ENCODE results near the gene STX3.
A peak's percentile ranks its signal among the peaks of the same experiment; 100 is the strongest.

STX3 gene

GRCh38 chr11:59766542-59767224, 11.5 kb downstream of the STX3 start:
- no peak for DNase-seq (ENCODE audit: low read depth)
- H3K4me3 ChIP-seq (ENCODE audit: control insufficient read depth, low read depth, low read length): no peak overlapping the region
- no peak for TF ChIP-seq CTCF (conservative IDR thresholded peaks at IDR 0.05; ENCODE audit: control insufficient read depth, insufficient read depth, low read depth, low read length)

GRCh38 chr11:59767225-59767611, 12.0 kb downstream of the STX3 start:
- H3K4me3 ChIP-seq (ENCODE audit: control insufficient read depth, low read depth, low read length): no peak overlapping the region
- DNase-seq (ENCODE audit: low read depth): no peak
- no peak for TF ChIP-seq CTCF (conservative IDR thresholded peaks at IDR 0.05; ENCODE audit: control insufficient read depth, insufficient read depth, low read depth, low read length)

- H3K4me3 ChIP-seq (ENCODE audit: control insufficient read depth, low read depth, low read length): no peak overlapping the region
- no peak for TF ChIP-seq CTCF (conservative IDR thresholded peaks at IDR 0.05; ENCODE audit: control insufficient read depth, insufficient read depth, low read depth, low read length)
- DNase-seq (ENCODE audit: low read depth): peak; percentile 20
These were observed 13.9 kb downstream of the STX3 start for GRCh38 chr11:59769111-59769510.

GRCh38 chr11:59769828-59770227, 14.7 kb downstream of the STX3 start:
- H3K4me3 ChIP-seq (ENCODE audit: control insufficient read depth, low read depth, low read length): no peak overlapping the region
- no peak for TF ChIP-seq CTCF (conservative IDR thresholded peaks at IDR 0.05; ENCODE audit: control insufficient read depth, insufficient read depth, low read depth, low read length)
- DNase-seq (ENCODE audit: low read depth): no peak

GRCh38 chr11:59770319-59770718, 15.1 kb downstream of the STX3 start:
- no peak for DNase-seq (ENCODE audit: low read depth)
- H3K4me3 ChIP-seq (ENCODE audit: control insufficient read depth, low read depth, low read length): no peak overlapping the region
- no peak for TF ChIP-seq CTCF (conservative IDR thresholded peaks at IDR 0.05; ENCODE audit: control insufficient read depth, insufficient read depth, low read depth, low read length)

GRCh38 chr11:59770869-59771268, 15.7 kb downstream of the STX3 start:
- H3K4me3 ChIP-seq (ENCODE audit: control insufficient read depth, low read depth, low read length): no peak overlapping the region
- TF ChIP-seq CTCF (conservative IDR thresholded peaks at IDR 0.05; ENCODE audit: control insufficient read depth, insufficient read depth, low read depth, low read length): no peak

GRCh38 chr11:59771605-59772004, 16.4 kb downstream of the STX3 start:
- TF ChIP-seq CTCF (conservative IDR thresholded peaks at IDR 0.05; ENCODE audit: control insufficient read depth, insufficient read depth, low read depth, low read length): no peak
- H3K4me3 ChIP-seq (ENCODE audit: control insufficient read depth, low read depth, low read length): no peak overlapping the region
- DNase-seq (ENCODE audit: low read depth): no peak

More at GRCh38 chr11:59770869-59771268, 15.7 kb downstream of the STX3 start:
- no peak for DNase-seq (ENCODE audit: low read depth)
